ENCODE data around the gene EEF1A2.

EEF1A2 gene

DNA sequence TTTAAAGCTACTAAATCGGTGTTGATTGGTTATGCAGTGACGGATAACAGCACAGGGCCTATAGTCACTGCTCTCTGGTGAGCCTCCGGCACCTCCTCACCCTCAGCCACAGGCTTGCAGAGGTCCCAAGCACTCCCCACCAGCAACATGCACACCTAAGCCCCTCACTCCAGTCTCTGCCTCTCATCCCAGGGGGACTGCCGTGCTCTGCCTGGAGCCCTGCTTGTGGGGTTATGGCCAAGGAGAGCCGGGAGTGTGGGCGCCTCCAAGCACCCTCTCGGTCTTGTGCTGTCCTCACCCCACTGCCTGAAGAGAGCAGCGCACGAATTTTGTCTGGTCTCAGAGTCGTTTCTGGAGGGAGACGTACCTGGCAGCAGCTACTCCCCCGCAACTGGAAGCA lies 6.8 kb upstream of the EEF1A2 start:
- TF ChIP-seq, protein P1, sequence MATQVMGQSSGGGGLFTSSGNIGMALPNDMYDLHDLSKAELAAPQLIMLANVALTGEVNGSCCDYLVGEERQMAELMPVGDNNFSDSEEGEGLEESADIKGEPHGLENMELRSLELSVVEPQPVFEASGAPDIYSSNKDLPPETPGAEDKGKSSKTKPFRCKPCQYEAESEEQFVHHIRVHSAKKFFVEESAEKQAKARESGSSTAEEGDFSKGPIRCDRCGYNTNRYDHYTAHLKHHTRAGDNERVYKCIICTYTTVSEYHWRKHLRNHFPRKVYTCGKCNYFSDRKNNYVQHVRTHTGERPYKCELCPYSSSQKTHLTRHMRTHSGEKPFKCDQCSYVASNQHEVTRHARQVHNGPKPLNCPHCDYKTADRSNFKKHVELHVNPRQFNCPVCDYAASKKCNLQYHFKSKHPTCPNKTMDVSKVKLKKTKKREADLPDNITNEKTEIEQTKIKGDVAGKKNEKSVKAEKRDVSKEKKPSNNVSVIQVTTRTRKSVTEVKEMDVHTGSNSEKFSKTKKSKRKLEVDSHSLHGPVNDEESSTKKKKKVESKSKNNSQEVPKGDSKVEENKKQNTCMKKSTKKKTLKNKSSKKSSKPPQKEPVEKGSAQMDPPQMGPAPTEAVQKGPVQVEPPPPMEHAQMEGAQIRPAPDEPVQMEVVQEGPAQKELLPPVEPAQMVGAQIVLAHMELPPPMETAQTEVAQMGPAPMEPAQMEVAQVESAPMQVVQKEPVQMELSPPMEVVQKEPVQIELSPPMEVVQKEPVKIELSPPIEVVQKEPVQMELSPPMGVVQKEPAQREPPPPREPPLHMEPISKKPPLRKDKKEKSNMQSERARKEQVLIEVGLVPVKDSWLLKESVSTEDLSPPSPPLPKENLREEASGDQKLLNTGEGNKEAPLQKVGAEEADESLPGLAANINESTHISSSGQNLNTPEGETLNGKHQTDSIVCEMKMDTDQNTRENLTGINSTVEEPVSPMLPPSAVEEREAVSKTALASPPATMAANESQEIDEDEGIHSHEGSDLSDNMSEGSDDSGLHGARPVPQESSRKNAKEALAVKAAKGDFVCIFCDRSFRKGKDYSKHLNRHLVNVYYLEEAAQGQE (IDR thresholded peaks at IDR 0.05; ENCODE audit: insufficient read depth in 1 of 2, low read depth in 2 of 2, low read length in 2 of 2), result no peak

- TF ChIP-seq TAF1 (IDR thresholded peaks at IDR 0.05; ENCODE audit: borderline replicate concordance, insufficient read depth, low read length), result no peak
- TF ChIP-seq, protein P1 (IDR thresholded peaks at IDR 0.05; ENCODE audit: insufficient read depth in 1 of 2, low read depth in 2 of 2, low read length in 2 of 2), result no peak
- TF ChIP-seq FOXP2 (optimal IDR thresholded peaks at IDR 0.05; ENCODE audit: borderline replicate concordance, extremely low read depth, extremely low read length, insufficient read depth), result no peak
- no peak for TF ChIP-seq POLR2AphosphoS5 (IDR thresholded peaks at IDR 0.05; ENCODE audit: low read depth, low read length)
- no peak for TF ChIP-seq SIN3A (IDR thresholded peaks at IDR 0.05; ENCODE audit: borderline replicate concordance, insufficient read depth, low read length)
These were observed 6.4 kb upstream of the EEF1A2 start for GRCh38 chr20:63505281-63505680.

DNA sequence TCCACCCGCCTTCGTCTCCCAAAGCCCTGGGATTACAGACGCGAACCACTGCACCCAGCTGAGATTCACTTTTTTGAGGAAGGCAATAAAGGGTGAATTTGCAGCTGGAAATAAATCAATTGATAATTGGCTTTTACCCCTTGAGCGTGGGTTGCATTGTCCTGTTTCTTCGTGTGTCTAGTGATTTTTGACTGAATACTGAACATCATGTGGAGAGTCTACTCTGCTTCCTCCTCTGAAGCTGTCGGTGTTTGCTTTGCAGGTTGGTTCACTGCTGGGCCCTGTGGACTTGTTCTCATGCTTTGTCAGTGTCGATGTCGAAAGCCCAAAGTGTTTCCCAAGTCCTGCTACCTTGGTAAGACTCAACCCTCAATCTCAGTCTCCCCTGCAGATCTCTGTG lies 5.8 kb upstream of the EEF1A2 start:
- TF ChIP-seq TAF1 (IDR thresholded peaks at IDR 0.05; ENCODE audit: borderline replicate concordance, insufficient read depth, low read length) (no peak), FOXP2 (optimal IDR thresholded peaks at IDR 0.05; ENCODE audit: borderline replicate concordance, extremely low read depth, extremely low read length, insufficient read depth) (no peak), POLR2AphosphoS5 (IDR thresholded peaks at IDR 0.05; ENCODE audit: low read depth, low read length) (no peak), SIN3A (IDR thresholded peaks at IDR 0.05; ENCODE audit: borderline replicate concordance, insufficient read depth, low read length) (no peak)
- TF ChIP-seq, protein P1 (IDR thresholded peaks at IDR 0.05; ENCODE audit: insufficient read depth in 1 of 2, low read depth in 2 of 2, low read length in 2 of 2), result no peak

- TF ChIP-seq FOXP2 (optimal IDR thresholded peaks at IDR 0.05; ENCODE audit: borderline replicate concordance, extremely low read depth, extremely low read length, insufficient read depth) (no peak), SIN3A (IDR thresholded peaks at IDR 0.05; ENCODE audit: borderline replicate concordance, insufficient read depth, low read length) (no peak), TAF1 (IDR thresholded peaks at IDR 0.05; ENCODE audit: borderline replicate concordance, insufficient read depth, low read length) (no peak), POLR2AphosphoS5 (IDR thresholded peaks at IDR 0.05; ENCODE audit: low read depth, low read length) (no peak)
- TF ChIP-seq, protein P1 (IDR thresholded peaks at IDR 0.05; ENCODE audit: insufficient read depth in 1 of 2, low read depth in 2 of 2, low read length in 2 of 2), result no peak
These were observed 4.6 kb upstream of the EEF1A2 start for GRCh38 chr20:63503524-63503923.

GRCh38 chr20:63502671-63503172 lies 3.8 kb upstream of the EEF1A2 start:
- TF ChIP-seq FOXP2 (optimal IDR thresholded peaks at IDR 0.05; ENCODE audit: borderline replicate concordance, extremely low read depth, extremely low read length, insufficient read depth) (no peak), POLR2AphosphoS5 (IDR thresholded peaks at IDR 0.05; ENCODE audit: low read depth, low read length) (no peak), SIN3A (IDR thresholded peaks at IDR 0.05; ENCODE audit: borderline replicate concordance, insufficient read depth, low read length) (no peak), TAF1 (IDR thresholded peaks at IDR 0.05; ENCODE audit: borderline replicate concordance, insufficient read depth, low read length) (no peak)
- TF ChIP-seq, protein P1 (IDR thresholded peaks at IDR 0.05; ENCODE audit: insufficient read depth in 1 of 2, low read depth in 2 of 2, low read length in 2 of 2), result no peak
